Panc1 (cell line): ENCODE data around the gene GRIK4. TPM values are rescaled to one million over a fixed set of nuclear protein-coding genes. Genes with fewer than 3 reads are reported as not detected.

Source experiments
- ATAC-seq: fragments of 200-7000 bp; cut with Tn5 transposase; 2 replicates; pipeline ENCODE4 v1.9.1; 2020; ENCODE audit warnings: mild to moderate bottlenecking, moderate library complexity
- BruUV-seq: library from RNA; stranded (reverse); fragments of 400-500 nt; replicated peaks from 2 replicates; lab custom pipeline; 2021; lab: Mats Ljungman, UMichigan
- CTCF ChIA-PET: fragments of 300-600 bp; sonication (Branson Sonifier 250); formaldehyde crosslinking; loops from one replicate; lab custom pipeline; 2022; ENCODE audit warnings: antibody characterized with exemption; lab: Charles Lee
- POLR2A ChIA-PET: fragments of 300-600 bp; sonication (Branson Sonifier 250); formaldehyde crosslinking; loops from one replicate; lab custom pipeline; 2022; ENCODE audit warnings: antibody characterized with exemption; lab: Charles Lee
- DNase-seq: peaks from one replicate; pipeline ENCODE4 v3.0.0-alpha.2; 2010; ENCODE audit warnings: low read depth, low spot score
- H3K27ac ChIP-seq: 2 replicates; pipeline ENCODE4 v1.5.1; 2011; ENCODE audit warnings: mild to moderate bottlenecking, low read length, inconsistent platforms
- H3K27me3 ChIP-seq: fragments of 200-500 bp; sonication (Bioruptor generic); 2 replicates; pipeline ENCODE4 v1.6.0; 2014; ENCODE audit warnings: low read length, inconsistent platforms; ENCODE audit not compliant: control insufficient read depth, insufficient read depth
- H3K36me3 ChIP-seq: fragments of 200-500 bp; sonication (Bioruptor generic); 2 replicates; pipeline ENCODE4 v1.5.1; 2014; ENCODE audit warnings: inconsistent platforms, mild to moderate bottlenecking, low read length, moderate library complexity; ENCODE audit not compliant: control insufficient read depth, insufficient read depth
- H3K4me1 ChIP-seq: 2 replicates; pipeline ENCODE4 v1.5.1; 2011; ENCODE audit warnings: inconsistent platforms, mild to moderate bottlenecking, low read length, moderate library complexity; ENCODE audit not compliant: control insufficient read depth, insufficient read depth
- H3K4me3 ChIP-seq, 2 experiments: 2 replicates each; pipeline ENCODE4 v1.5.1; 2011 to 2012; ENCODE audit warnings: low read depth in 2 of 2, low read length in 2 of 2, mild to moderate bottlenecking in 2 of 2, inconsistent platforms in 1 of 2, moderate library complexity in 1 of 2
- H3K9me3 ChIP-seq: fragments of 200-500 bp; sonication (Bioruptor generic); 2 replicates; pipeline ENCODE4 v1.5.1; 2014; ENCODE audit warnings: low read depth, mild to moderate bottlenecking, inconsistent platforms, low read length, moderate library complexity; ENCODE audit not compliant: control insufficient read depth, insufficient read depth
- CTCF ChIP-seq: fragments of 450-650 bp; IDR thresholded peaks from 2 replicates; pipeline ENCODE4 v1.5.1; 2017; ENCODE audit warnings: mild to moderate bottlenecking
- POLR2AphosphoS5 ChIP-seq: IDR thresholded peaks from 2 replicates; pipeline ENCODE4 v1.6.1; 2012; ENCODE audit warnings: mild to moderate bottlenecking, low read depth, low read length, moderate library complexity
- SIN3A ChIP-seq: IDR thresholded peaks from 2 replicates; pipeline ENCODE4 v1.6.1; 2012; ENCODE audit warnings: low read depth, mild to moderate bottlenecking, low read length, moderate library complexity, borderline replicate concordance; ENCODE audit not compliant: insufficient read depth
- TCF7L2 ChIP-seq: IDR thresholded peaks from 2 replicates; pipeline ENCODE4 v1.6.1; 2011; ENCODE audit warnings: mild to moderate bottlenecking, low read depth, low read length, inconsistent platforms
- in situ Hi-C: cut with HindIII; loops from 2 replicates; pipeline ENCODE4 v1.10.0; 2016; ENCODE audit warnings: low sequenced_read_pairs, low pct_unique_long_range_greater_than_20kb
- intact Hi-C: fragments of 100-400 bp; cut with micrococcal nuclease; formaldehyde crosslinking; loops from one replicate; pipeline ENCODE4 v1.10.0; 2022; ENCODE audit not compliant: unreplicated experiment
- total RNA-seq: library from RNA; stranded (reverse); gene quantifications from one replicate; pipeline ENCODE4 v1.2.1, GENCODE V29; 2021; ENCODE audit not compliant: unreplicated experiment
- TF ChIP-seq, protein P1 (sequence below), 2 experiments: IDR thresholded peaks; 2 replicates each; pipeline ENCODE4 v1.6.1; 2011 to 2012; ENCODE audit warnings: low read depth in 2 of 2, control low read depth in 1 of 2, low read length in 1 of 2, mild to moderate bottlenecking in 1 of 2, moderate library complexity in 1 of 2; ENCODE audit not compliant: insufficient read depth in 1 of 2

GRIK4 gene
- total RNA-seq, 1 experiment from 2014 or later = 0.62 TPM

- H3K27me3 ChIP-seq = peaks cover 12% of the 10 kb centered on the region; the same call in 1 of the 2 replicates
- no peaks in the 10 kb centered on the region for H3K36me3 ChIP-seq
- no peaks in the 10 kb centered on the region for H3K4me1 ChIP-seq
- CTCF ChIA-PET = no interaction called here
- no peak overlapping the region for H3K27ac ChIP-seq
- H3K9me3 ChIP-seq = no peaks in the 10 kb centered on the region
- DNase-seq = no peak
- no peak for ATAC-seq
- H3K4me3 ChIP-seq = no peak overlapping the region
- no TSS peak for BruUV-seq
- TF ChIP-seq POLR2AphosphoS5 (no peak), SIN3A (no peak), TCF7L2 (no peak), CTCF (no peak)
- TF ChIP-seq, protein P1, sequence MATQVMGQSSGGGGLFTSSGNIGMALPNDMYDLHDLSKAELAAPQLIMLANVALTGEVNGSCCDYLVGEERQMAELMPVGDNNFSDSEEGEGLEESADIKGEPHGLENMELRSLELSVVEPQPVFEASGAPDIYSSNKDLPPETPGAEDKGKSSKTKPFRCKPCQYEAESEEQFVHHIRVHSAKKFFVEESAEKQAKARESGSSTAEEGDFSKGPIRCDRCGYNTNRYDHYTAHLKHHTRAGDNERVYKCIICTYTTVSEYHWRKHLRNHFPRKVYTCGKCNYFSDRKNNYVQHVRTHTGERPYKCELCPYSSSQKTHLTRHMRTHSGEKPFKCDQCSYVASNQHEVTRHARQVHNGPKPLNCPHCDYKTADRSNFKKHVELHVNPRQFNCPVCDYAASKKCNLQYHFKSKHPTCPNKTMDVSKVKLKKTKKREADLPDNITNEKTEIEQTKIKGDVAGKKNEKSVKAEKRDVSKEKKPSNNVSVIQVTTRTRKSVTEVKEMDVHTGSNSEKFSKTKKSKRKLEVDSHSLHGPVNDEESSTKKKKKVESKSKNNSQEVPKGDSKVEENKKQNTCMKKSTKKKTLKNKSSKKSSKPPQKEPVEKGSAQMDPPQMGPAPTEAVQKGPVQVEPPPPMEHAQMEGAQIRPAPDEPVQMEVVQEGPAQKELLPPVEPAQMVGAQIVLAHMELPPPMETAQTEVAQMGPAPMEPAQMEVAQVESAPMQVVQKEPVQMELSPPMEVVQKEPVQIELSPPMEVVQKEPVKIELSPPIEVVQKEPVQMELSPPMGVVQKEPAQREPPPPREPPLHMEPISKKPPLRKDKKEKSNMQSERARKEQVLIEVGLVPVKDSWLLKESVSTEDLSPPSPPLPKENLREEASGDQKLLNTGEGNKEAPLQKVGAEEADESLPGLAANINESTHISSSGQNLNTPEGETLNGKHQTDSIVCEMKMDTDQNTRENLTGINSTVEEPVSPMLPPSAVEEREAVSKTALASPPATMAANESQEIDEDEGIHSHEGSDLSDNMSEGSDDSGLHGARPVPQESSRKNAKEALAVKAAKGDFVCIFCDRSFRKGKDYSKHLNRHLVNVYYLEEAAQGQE (IDR thresholded peaks at IDR 0.05; ENCODE audit: insufficient read depth in 1 of 2, low read depth in 2 of 2, low read length in 1 of 2) = no peak
- intact Hi-C loops (no loop called here), in situ Hi-C loops (no loop called here)
- POLR2A ChIA-PET = no interaction called here
These were observed 407.5 kb downstream of the GRIK4 start for GRCh38 chr11:120919045-120919444.

DNA sequence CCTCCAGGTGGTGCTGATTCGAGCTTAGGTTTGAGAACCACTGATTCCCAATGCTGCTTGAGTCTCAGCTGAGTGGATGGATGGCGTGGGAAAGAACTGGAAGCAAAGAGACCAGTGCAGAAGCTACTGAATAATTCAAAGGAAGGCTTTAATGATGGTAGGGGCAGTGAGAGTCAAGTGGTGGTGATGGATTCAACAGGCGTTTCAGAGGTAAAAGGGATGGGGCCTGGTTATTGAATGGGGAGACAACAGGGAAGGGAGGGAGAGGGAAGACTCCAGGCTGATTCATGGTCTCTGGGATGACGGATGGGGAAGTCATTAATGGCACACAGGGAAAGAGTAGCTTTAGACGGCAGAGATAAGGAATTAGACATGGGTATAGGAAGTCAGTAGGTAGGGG, 408.0 kb downstream of the GRIK4 start:
- H3K36me3 ChIP-seq = no peaks in the 10 kb centered on the region
- BruUV-seq = no TSS peak
- DNase-seq = no peak
- ChIA-PET CTCF (no interaction called here), POLR2A (no interaction called here)
- no peaks in the 10 kb centered on the region for H3K4me1 ChIP-seq
- TF ChIP-seq TCF7L2 (no peak), SIN3A (no peak), CTCF (no peak), POLR2AphosphoS5 (no peak)
- TF ChIP-seq, protein P1 (IDR thresholded peaks at IDR 0.05; ENCODE audit: insufficient read depth in 1 of 2, low read depth in 2 of 2, low read length in 1 of 2) = no peak
- no peak for ATAC-seq
- intact Hi-C loops = no loop called here
- no peak overlapping the region for H3K27ac ChIP-seq
- H3K9me3 ChIP-seq = no peaks in the 10 kb centered on the region
- in situ Hi-C loops = no loop called here
- H3K4me3 ChIP-seq = no peak overlapping the region
- peaks cover 12% of the 10 kb centered on the region; the same call in 1 of the 2 replicates for H3K27me3 ChIP-seq
